ENCODE data around the gene KIF16B. TPM values are rescaled to one million over a fixed set of nuclear protein-coding genes. Genes with fewer than 3 reads are reported as not detected.

Gene KIF16B
- total and polyA plus RNA-seq, 10 of the 15 experiments (the other 5 are each of a cell fraction or from before 2014, with no cell fraction given), result 0.21 to 5.2 (median 3.0) TPM

- BruUV-seq (replicated peaks), result no TSS peak
- Histone ChIP-seq H3K27me3 (replicated peaks in 1 of 2; ENCODE audit: control insufficient read depth in 2 of 2, insufficient read depth in 2 of 2, low read length in 1 of 2) (no peaks in the 10 kb centered on the region), H3K27ac (ENCODE audit: control insufficient read depth, insufficient read depth) (no peak overlapping the region), H3K36me3 (ENCODE audit: control insufficient read depth in 2 of 2, insufficient read depth in 2 of 2, low read length in 1 of 2) (no peaks in the 10 kb centered on the region), H3K9me3 (replicated peaks; ENCODE audit: control insufficient read depth, insufficient read depth, low read length) (no peaks in the 10 kb centered on the region; the same call in 2 of the 3 replicates), H3K9ac (ENCODE audit: control insufficient read depth, insufficient read depth, low read length) (no peak overlapping the region), H4K20me1 (ENCODE audit: control insufficient read depth, insufficient read depth) (no peaks in the 10 kb centered on the region), H3K4me3 (no peak overlapping the region), H3K4me2 (ENCODE audit: control insufficient read depth, insufficient read depth) (no peak overlapping the region), H3K4me1 (ENCODE audit: control insufficient read depth, insufficient read depth, low read length) (no peaks in the 10 kb centered on the region), H3K79me2 (ENCODE audit: control insufficient read depth, insufficient read depth, low read length) (no peaks in the 10 kb centered on the region), H2AFZ (ENCODE audit: control insufficient read depth, low read depth, low read length) (no peak overlapping the region)
- no peak for TF ChIP-seq SIN3A (IDR thresholded peaks at IDR 0.05; ENCODE audit: low read depth, low read length)
- TF ChIP-seq CBX5 (IDR thresholded peaks at IDR 0.05; ENCODE audit: low read depth), result no peak
- RAD21 ChIA-PET (ENCODE audit: unreplicated experiment), result no interaction called here
- POLR2A ChIA-PET, result no interaction called here
- intact Hi-C loops (cut with micrococcal nuclease; ENCODE audit: unreplicated experiment) (no loop called here), in situ Hi-C loops (cut with MboI) (no loop called here)
- SMC1A ChIA-PET (ENCODE audit: uncharacterized antibody, unreplicated experiment), result interaction anchor here (0.5 kb wide), 1 partner anchor 79 kb away, joined by 3 read pairs; no protein-coding TSS in a partner anchor
- DNase-seq (ENCODE audit: low read depth, low spot score) (no peak), FAIRE-seq (no peak), ATAC-seq (no peak)
- CTCF ChIA-PET, result no interaction called here
- 0% methylated on average over 1 of the region's 1 CpG for WGBS (ENCODE audit: insufficient coverage, insufficient replicate concordance, low lambda C conversion rate, missing lambda C conversion rate)
These were observed 46.7 kb upstream of the KIF16B start for GRCh38 chr20:16619953-16620352.

DNA sequence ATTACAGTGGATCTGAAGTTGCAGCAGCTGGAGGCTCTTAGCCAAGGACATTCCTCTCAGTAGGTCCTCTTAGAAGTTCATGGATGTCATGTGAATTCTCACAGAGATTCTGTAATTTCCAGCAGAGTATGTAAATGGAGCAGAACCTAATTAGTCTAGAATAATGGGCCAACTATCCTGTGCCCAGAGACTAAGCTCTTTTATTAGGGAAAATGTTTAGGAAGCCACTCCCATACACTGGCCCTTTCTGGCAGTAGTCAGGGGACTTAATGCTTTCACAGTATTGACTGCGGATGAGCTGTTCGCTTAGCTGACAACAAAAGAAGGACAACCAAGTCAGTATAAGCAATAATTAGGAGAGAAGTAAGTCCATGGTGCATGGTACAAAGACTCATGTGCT is 43.8 kb upstream of the KIF16B start:
- Histone ChIP-seq H3K79me2 (ENCODE audit: control insufficient read depth, insufficient read depth, low read length) (no peaks in the 10 kb centered on the region), H3K27me3 (replicated peaks in 1 of 2; ENCODE audit: control insufficient read depth in 2 of 2, insufficient read depth in 2 of 2, low read length in 1 of 2) (no peaks in the 10 kb centered on the region), H3K4me2 (ENCODE audit: control insufficient read depth, insufficient read depth) (no peak overlapping the region), H4K20me1 (ENCODE audit: control insufficient read depth, insufficient read depth) (no peaks in the 10 kb centered on the region), H2AFZ (ENCODE audit: control insufficient read depth, low read depth, low read length) (no peak overlapping the region), H3K9ac (ENCODE audit: control insufficient read depth, insufficient read depth, low read length) (no peak overlapping the region), H3K27ac (ENCODE audit: control insufficient read depth, insufficient read depth) (no peak overlapping the region), H3K9me3 (replicated peaks; ENCODE audit: control insufficient read depth, insufficient read depth, low read length) (no peaks in the 10 kb centered on the region; the same call in 2 of the 3 replicates), H3K36me3 (ENCODE audit: control insufficient read depth in 2 of 2, insufficient read depth in 2 of 2, low read length in 1 of 2) (no peaks in the 10 kb centered on the region), H3K4me1 (ENCODE audit: control insufficient read depth, insufficient read depth, low read length) (no peaks in the 10 kb centered on the region), H3K4me3 (no peak overlapping the region)
- intact Hi-C loops (cut with micrococcal nuclease; ENCODE audit: unreplicated experiment) (no loop called here), in situ Hi-C loops (cut with MboI) (no loop called here)
- POLR2A ChIA-PET, result no interaction called here
- CTCF ChIA-PET, result no interaction called here
- SMC1A ChIA-PET (ENCODE audit: uncharacterized antibody, unreplicated experiment), result no interaction called here
- RAD21 ChIA-PET (ENCODE audit: unreplicated experiment), result interaction anchor here (0.6 kb wide), 1 partner anchor 92 kb away, joined by 3 read pairs; no protein-coding TSS in a partner anchor
- no peak for FAIRE-seq
- ATAC-seq, result no peak
- BruUV-seq (replicated peaks), result no TSS peak
- WGBS (ENCODE audit: insufficient coverage, insufficient replicate concordance, low lambda C conversion rate, missing lambda C conversion rate), result 97% methylated on average over 2 of the region's 2 CpGs
- no peak for DNase-seq (ENCODE audit: low read depth, low spot score)
- TF ChIP-seq POLR2A (IDR thresholded peaks at IDR 0.05; ENCODE audit: low read depth, low read length) (no peak), IKZF2 (IDR thresholded peaks at IDR 0.05) (no peak), NFYA (IDR thresholded peaks at IDR 0.05; ENCODE audit: borderline replicate concordance, low read depth, low read length) (no peak), BACH1 (IDR thresholded peaks at IDR 0.05; ENCODE audit: borderline replicate concordance) (no peak), PAX8 (IDR thresholded peaks at IDR 0.05) (no peak), SUPT20H (IDR thresholded peaks at IDR 0.05; ENCODE audit: borderline replicate concordance, control insufficient read depth, low read depth, low read length) (no peak), CUX1 (IDR thresholded peaks at IDR 0.05; ENCODE audit: insufficient replicate concordance, low read depth, low read length) (no peak), SIN3A (IDR thresholded peaks at IDR 0.05; ENCODE audit: low read depth, low read length) (no peak)
- TF ChIP-seq, protein P1, sequence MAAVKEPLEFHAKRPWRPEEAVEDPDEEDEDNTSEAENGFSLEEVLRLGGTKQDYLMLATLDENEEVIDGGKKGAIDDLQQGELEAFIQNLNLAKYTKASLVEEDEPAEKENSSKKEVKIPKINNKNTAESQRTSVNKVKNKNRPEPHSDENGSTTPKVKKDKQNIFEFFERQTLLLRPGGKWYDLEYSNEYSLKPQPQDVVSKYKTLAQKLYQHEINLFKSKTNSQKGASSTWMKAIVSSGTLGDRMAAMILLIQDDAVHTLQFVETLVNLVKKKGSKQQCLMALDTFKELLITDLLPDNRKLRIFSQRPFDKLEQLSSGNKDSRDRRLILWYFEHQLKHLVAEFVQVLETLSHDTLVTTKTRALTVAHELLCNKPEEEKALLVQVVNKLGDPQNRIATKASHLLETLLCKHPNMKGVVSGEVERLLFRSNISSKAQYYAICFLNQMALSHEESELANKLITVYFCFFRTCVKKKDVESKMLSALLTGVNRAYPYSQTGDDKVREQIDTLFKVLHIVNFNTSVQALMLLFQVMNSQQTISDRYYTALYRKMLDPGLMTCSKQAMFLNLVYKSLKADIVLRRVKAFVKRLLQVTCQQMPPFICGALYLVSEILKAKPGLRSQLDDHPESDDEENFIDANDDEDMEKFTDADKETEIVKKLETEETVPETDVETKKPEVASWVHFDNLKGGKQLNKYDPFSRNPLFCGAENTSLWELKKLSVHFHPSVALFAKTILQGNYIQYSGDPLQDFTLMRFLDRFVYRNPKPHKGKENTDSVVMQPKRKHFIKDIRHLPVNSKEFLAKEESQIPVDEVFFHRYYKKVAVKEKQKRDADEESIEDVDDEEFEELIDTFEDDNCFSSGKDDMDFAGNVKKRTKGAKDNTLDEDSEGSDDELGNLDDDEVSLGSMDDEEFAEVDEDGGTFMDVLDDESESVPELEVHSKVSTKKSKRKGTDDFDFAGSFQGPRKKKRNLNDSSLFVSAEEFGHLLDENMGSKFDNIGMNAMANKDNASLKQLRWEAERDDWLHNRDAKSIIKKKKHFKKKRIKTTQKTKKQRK (IDR thresholded peaks at IDR 0.05; ENCODE audit: low read depth, low read length), result no peak

Data from GM12878 (cell line).